Measurements from ENCODE around the gene SSTR1.

DNA sequence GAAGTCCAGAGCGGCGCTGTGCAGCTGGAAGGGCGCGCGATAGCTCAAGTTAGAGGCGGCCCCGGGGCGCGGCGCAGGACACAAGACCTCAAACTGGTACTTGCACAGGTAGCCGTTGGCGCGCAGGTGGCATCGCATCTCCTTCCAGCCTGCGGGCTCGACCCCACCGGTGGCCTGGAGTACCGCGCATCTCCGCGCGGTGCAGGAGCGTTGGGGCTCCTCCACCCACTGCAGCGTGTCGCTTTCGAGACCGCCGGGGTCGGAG lies 47.6 kb downstream of the SSTR1 start:
- TF ChIP-seq CTCF (IDR thresholded peaks at IDR 0.05; ENCODE audit: insufficient read depth, low read length, poor library complexity, severe bottlenecking) (no peak), EZH2phosphoT487 (conservative IDR thresholded peaks at IDR 0.05; ENCODE audit: low read length) (no peak)
